GM19099 (cell line): ENCODE results near the gene CLIP1.

Experiments used
- POLR2A ChIP-seq: IDR thresholded peaks from 3 replicates; pipeline ENCODE4 v1.6.1; 2011; ENCODE audit warnings: low read depth; ENCODE audit not compliant: insufficient read length; ENCODE audit errors: extremely low read depth

Gene CLIP1

DNA sequence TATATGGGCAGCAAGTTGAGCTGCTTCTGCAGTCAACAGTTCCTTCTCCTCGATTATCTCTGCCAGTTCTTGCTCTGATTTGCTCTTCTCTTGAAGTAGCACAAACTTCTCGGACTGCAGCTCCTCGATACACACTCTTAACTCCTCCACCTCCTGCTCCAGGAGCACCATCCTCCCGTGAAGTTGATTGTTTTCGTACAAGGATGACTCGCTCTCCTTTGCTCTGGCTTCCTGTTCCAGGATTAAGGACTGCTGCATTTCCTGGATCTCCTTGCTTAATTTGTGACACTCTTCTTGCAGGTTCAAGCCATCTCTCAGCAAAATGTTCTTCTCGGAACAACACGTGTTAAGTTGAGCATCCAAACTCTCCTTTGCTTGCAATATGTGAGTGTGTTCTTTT is 100.0 kb downstream of the CLIP1 start:
- TF ChIP-seq POLR2A, result no peak

DNA sequence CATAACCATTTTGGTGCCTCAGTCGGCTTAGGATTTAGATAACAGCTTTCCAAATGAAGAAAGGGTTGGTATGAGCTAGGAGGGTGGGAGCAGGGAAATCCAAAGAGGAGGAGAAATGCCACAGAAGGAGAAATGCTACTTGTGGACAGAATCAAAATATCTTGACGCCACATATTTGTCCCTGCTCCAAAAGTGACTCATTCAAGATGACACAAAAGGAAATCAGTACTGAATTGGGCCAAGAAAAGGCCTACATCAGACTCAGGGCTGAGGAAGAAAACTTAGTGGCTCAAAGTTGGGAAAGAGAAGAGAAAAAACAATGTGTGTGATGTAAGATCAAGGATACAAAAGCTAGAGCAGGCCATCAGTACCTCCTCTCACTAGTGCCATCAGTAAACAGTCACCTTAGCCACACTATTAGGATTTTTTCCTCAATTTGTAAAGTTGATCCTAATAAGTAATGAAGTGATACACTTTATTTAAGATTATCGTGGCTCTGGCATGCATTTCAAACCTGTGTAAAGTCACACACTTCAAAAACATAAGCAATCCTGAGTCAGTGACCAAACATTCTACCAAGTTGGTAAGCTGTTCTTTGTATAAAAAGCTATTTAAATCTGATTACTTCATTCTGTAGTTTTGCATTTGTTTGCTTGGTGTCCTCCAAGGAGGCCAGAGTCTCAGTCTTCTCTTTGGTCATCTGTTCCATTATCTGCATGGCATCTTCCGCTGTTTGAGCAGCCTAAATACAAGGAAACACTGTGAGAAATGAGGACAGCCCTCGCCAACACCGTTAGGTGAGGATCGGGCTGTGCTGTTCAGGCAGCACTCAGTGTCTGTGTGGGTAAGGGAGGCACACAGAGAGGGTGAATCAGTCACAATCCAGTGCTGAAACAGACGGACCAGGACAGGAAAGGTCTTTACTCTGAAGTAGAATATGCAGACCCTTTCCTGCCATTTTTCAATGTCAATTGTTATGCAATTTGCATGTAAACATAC is 103.6 kb downstream of the CLIP1 start:
- no peak for TF ChIP-seq POLR2A

DNA sequence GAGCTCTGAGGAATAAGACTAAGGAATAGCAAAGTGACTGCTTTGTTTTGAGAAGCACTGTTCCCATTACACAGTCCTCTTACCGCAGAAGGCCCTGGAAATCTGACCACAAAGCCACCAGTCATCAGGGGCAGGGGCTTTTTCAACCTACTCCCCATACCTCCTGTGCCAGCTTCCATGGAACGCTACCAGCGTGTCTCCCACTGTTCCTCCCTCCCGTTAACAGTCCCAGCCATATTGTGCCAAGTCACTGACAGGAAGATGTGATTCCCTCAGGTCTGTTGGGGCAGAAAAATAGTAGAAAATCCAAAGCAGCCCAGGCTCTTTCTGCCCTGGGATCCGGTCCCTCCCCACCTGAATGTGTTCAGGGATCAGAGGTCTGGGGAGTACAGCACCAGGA is 109.5 kb downstream of the CLIP1 start:
- TF ChIP-seq POLR2A, result no peak

DNA sequence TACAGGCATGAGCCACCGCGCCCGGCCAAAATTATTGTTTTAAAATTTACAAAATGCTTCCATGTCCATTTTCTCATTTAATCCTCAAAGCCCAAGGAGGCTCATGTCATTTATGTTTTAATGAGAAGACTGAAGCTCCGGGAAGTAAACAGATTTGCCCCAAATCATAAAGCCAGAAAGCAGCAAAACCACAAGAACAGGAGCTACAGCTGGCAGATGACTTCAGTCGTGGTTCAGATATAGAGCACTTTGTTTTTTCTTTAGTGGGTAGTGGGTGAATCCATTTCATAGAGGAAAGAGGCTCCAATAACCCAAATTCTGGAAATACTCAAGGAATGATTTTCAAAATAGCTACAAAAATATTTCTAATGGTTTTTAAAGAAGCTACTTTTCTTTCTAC is 110.8 kb downstream of the CLIP1 start:
- no peak for TF ChIP-seq POLR2A

DNA sequence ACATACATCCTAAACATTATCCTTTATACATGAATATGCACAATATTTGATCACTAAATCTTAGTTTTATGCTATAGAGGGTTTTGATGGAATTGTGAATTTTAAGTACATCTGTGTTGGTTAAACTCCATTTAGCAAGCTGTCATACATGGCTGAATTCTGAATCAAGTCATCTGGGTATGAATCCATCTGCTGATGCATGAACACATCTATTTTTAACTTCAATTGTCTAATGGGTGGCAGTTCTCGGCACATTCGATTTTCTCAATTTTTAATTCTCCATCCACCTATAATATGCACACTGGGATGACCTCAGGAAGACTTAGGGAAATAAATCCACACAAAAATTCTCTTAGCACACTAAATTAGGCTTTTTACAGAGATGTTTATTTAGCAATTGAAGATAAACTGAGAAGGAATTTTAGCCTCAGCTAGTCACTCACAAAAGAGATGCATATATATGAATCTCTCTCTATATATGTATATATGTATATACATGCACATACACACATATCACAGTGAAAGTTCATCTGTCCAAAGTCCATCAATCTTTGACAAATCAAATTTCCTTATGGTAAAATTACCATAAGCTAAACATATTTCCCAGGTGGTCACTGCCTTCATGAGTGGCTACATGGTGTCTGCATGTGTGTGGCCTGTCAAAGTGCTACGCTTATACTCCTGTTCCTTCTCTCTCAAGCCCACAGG is 111.7 kb downstream of the CLIP1 start:
- TF ChIP-seq POLR2A, result no peak

DNA sequence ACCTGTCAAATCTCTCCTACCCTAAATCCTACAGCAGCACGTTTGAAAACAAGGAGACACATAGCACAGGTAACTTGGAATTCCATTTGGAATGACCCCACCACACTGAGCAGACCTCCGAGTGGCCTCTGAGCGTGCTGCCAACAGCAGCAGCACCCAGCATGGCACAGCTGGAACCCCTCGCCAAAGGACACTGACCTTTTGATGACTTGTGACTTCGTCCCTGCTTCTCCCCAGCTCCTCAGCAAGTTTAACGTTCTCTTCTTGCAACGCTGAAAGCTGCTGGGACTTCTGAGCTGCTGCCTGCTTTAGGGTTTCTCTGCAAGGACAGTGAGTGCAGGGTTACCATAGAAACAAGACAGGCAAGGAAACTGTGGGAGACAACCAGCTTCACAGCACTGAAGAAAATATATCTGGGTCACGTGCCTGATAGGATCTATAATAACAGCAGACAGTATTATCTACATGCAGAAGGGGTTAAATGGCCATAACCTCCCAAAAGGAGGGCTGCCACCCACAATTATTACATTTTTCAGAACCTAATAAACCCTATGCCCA is 112.8 kb downstream of the CLIP1 start:
- TF ChIP-seq POLR2A, result no peak

DNA sequence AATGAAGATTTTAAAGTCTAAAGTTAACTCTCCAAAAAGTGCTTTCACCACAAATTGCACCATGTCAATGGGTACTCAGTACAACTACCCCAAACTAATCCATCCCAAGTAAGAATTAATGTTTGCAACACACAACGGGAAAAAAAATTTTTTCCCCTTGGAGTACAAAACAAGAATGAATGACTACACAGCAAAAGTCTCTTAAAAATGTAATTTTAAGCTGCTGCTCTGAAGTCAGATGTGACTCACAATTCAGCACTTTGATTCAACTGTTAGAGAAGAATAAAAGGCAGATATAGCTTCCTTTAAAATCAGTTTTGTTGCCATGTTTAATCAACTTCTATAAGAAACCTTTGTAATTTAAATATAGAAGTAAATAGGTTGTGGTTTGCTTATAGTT is 113.7 kb downstream of the CLIP1 start:
- no peak for TF ChIP-seq POLR2A

DNA sequence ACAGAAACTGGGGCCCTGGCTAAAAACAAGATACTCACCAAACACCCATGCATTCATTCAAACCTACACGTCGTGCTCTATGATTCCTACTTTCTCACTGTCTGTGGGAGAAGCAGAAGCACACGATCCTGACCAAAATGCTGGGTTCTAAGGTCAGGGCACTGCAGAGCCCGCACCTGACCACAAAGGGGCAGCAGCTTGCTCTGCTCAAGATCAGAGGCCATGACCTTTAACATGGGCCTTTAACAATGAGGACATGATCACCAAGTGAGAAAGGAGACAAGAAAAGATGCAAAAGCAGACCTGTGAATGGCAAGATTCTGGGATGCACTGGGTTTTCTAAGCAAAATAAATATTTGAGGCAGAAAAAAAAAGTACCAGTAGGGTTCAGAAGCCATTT is 116.1 kb downstream of the CLIP1 start:
- TF ChIP-seq POLR2A, result no peak

DNA sequence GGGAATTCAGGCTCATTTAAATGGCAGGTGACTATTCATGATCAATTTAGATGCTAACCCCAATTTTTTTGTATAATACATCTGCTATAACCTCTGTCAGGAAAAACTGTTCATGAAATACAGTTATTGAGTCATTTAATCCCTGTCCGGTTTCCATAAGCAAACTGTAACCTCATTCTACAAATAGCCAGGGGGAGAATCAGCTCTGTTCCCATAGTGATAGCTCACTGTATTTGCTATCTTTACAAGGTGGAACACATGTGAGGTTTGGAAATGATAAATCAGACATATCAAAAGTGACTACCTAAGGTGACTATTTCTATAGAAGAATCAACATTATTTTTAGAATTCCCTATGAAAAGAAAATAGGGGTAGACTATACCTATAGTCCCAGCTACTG is 117.5 kb downstream of the CLIP1 start:
- TF ChIP-seq POLR2A, result no peak

DNA sequence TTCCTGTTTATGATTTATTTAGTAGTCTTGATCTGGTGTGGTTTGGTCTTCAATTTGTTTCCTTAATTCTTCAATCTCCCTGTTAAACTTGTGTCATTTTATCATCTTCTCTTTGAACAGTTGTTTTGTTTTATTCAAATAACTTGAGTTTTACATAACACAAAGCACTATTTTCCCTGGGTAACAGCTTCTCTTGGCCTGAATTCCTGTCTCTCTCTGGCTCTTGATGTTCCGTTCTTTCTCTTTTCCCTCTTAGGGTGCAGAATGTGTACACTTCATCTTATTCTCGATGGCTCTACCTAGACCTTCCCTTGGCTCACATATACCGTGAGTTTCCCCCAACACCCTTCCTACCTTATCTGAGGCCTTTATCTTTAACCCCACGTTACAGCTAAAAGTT is 119.4 kb downstream of the CLIP1 start:
- no peak for TF ChIP-seq POLR2A

DNA sequence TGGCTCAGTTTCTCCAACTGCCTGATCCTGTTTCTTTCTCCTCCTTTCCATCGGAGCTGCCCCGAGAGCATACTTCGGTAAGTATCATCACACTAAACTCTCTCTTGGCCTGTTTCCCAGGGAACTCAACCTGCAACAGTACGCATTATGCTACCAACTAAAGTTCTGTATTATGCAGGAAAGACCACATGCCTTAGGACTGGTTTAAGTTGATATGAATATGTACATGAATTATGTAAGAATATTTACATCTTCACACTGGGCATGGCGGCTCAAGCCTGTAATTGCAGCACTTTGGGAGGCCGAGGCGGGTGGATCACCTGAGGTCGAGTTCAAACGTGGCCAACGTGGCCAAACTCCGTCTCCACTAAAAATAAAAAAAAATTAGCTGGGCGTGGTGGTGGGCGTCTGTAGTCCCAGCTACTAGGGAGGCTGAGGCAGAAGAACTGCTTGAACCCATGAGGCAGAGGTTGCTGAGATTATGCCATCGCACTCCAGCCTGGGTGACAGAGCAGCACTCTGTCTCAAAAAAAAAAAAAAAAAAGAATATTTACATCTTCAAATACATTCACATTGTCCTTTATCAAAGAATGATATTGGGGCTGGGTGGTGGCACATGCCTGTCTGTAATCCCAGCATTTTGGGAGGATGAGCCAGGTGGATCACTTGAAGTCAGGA is 124.3 kb downstream of the CLIP1 start:
- TF ChIP-seq POLR2A, result no peak

DNA sequence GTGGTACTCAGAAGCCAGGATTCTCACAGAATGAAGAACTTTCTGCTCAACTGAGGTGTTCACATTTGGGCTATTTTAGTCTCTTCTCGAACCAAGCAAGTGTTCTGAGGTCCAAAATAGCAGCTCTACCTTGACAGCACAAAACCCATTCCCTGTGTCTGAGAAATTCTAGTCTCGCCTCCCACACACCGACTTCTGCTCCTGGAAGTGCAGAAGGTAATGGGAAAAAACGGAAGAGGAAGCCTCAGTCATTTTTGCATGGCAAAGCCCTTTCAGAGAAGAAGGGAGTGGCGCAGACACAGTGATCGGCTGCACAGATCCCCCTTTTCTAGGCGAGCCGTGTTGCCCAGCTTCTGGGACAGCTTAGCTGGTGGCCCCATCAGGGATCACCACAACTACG is 125.0 kb downstream of the CLIP1 start:
- TF ChIP-seq POLR2A, result no peak

DNA sequence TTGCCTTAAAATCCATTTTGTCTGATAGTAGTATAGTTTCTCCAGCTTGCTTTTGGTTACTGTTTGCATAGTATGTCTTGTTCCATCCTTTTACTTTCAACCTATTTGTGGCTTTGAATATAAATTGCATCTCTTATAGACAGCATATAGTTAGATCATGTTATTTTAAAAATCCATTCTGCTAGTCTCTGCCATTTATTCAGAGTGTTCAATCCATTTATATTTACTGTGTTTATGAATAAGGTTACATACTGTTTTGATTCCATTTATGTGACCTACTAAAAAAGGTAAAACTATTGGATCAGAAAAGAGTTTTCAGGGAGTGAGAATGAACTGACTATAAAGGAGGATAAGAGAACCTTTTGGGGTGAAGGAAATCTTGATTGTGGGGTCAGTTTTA is 126.6 kb downstream of the CLIP1 start:
- TF ChIP-seq POLR2A, result no peak

DNA sequence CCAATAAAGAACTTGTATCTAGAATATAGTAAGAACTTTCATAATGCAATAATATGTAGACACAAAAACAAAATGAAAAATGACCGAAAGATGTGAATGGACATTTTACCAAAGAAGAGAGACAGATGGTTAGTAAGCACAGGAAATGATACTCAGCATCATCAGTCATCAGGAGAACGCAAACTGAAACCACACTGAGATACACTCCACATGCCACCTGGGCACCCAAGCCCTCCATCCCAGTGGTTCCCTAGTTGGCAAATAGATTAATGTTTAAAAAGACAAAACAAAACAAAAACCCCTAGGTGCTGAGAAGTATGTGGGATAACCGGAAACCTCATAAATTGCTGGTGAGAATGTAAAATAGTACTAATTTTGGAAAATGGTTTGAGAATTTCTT is 129.4 kb downstream of the CLIP1 start:
- no peak for TF ChIP-seq POLR2A

DNA sequence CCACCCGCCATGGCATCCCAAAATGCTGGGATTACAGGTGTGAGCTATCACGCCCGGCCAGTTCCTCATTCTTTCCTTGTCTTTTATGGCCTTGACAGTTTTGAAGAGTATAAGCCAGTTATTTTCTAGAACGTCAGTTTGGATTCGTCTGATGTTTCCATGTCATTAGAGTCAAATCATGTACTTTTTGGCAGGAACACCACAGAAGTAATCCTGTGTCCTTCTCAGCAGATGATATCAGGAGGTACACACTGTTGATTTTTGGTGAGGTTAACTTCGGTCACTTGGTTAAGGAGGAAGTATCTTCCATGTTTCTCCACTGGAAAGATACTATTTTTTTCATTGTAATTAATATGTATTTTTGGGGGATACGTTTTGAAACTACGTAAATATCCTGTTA is 131.0 kb downstream of the CLIP1 start:
- TF ChIP-seq POLR2A, result no peak
